OCI-LY7 (cell line): ENCODE results near the gene DGCR8.

Experiments used
- CTCF ChIP-seq: fragments of 200-600 bp; sonication (generic); conservative IDR thresholded peaks from 2 replicates; pipeline ENCODE4 v1.5.1; 2014; ENCODE audit warnings: mild to moderate bottlenecking, antibody characterized with exemption, low read length, moderate library complexity, mixed read lengths
- EZH2phosphoT487 ChIP-seq: fragments of 200-600 bp; sonication (generic); IDR thresholded peaks from 2 replicates; pipeline ENCODE4 v1.6.1; 2018; ENCODE audit warnings: low read depth, borderline replicate concordance, mild to moderate bottlenecking, mixed run types, antibody characterized with exemption, low read length, moderate library complexity, mixed read lengths

- no peak for TF ChIP-seq CTCF
- TF ChIP-seq EZH2phosphoT487 = no peak
Observed at GRCh38 chr22:20139391-20140106, 59.5 kb downstream of the DGCR8 start.
